ENCODE data around the gene IPO5.

GRCh38 chr13:97975280-97975847 is 21.9 kb downstream of the IPO5 start:
- no peak for TF ChIP-seq CTCF (conservative IDR thresholded peaks at IDR 0.05; ENCODE audit: low read length)
- TF ChIP-seq EZH2phosphoT487 (IDR thresholded peaks at IDR 0.05; ENCODE audit: borderline replicate concordance, low read depth, low read length), result no peak
